Measurements from ENCODE around the gene FHOD3.

Gene FHOD3

GRCh38 chr18:36464126-36464651, 166.7 kb downstream of the FHOD3 start:
- no peak for DNase-seq (ENCODE audit: low spot score)
- no peak overlapping the region for H3K4me3 ChIP-seq
- no peak overlapping the region for H3K27ac ChIP-seq
- TF ChIP-seq CTCF (IDR thresholded peaks at IDR 0.05) = no peak

GRCh38 chr18:36465276-36465675, 167.8 kb downstream of the FHOD3 start:
- no peak for TF ChIP-seq CTCF (IDR thresholded peaks at IDR 0.05)
- DNase-seq (ENCODE audit: low spot score) = no peak
- no peak overlapping the region for H3K4me3 ChIP-seq
- H3K27ac ChIP-seq = no peak overlapping the region

- DNase-seq (ENCODE audit: low spot score) = no peak
- no peak overlapping the region for H3K27ac ChIP-seq
- H3K4me3 ChIP-seq = no peak overlapping the region
- no peak for TF ChIP-seq CTCF (IDR thresholded peaks at IDR 0.05)
Measured at GRCh38 chr18:36465970-36466369, 168.5 kb downstream of the FHOD3 start.

- no peak overlapping the region for H3K27ac ChIP-seq
- no peak for TF ChIP-seq CTCF (IDR thresholded peaks at IDR 0.05)
- no peak overlapping the region for H3K4me3 ChIP-seq
- no peak for DNase-seq (ENCODE audit: low spot score)
Measured at GRCh38 chr18:36467614-36468013, 170.1 kb downstream of the FHOD3 start.

- Histone ChIP-seq H3K27ac (no peak overlapping the region), H3K4me3 (no peak overlapping the region)
- DNase-seq (ENCODE audit: low spot score) = no peak
- no peak for TF ChIP-seq CTCF (IDR thresholded peaks at IDR 0.05)
Measured at GRCh38 chr18:36468161-36468560, 170.6 kb downstream of the FHOD3 start.

GRCh38 chr18:36469461-36469860, 171.9 kb downstream of the FHOD3 start:
- TF ChIP-seq CTCF (IDR thresholded peaks at IDR 0.05) = no peak
- no peak for DNase-seq (ENCODE audit: low spot score)
- H3K27ac ChIP-seq = no peak overlapping the region
- no peak overlapping the region for H3K4me3 ChIP-seq

- H3K4me3 ChIP-seq = no peak overlapping the region
- no peak overlapping the region for H3K27ac ChIP-seq
- no peak for TF ChIP-seq CTCF (IDR thresholded peaks at IDR 0.05)
- no peak for DNase-seq (ENCODE audit: low spot score)
Measured at GRCh38 chr18:36470896-36471295, 173.4 kb downstream of the FHOD3 start.

Data from coronary artery (tissue), 2 donors.